ENCODE measurements around the gene NOTO.

The NOTO gene

GRCh38 chr2:73212098-73212447 is 9.7 kb downstream of the NOTO start:
- Histone ChIP-seq H3K36me3 (ENCODE audit: insufficient read depth, low read length) (no peaks in the 10 kb centered on the region), H3K9me3 (ENCODE audit: insufficient read depth, low read length, severe bottlenecking) (no peaks in the 10 kb centered on the region), H3K4me3 (ENCODE audit: low read depth in 1 of 2, low read length in 2 of 2) (no peak overlapping the region), H3K9ac (ENCODE audit: low read depth, low read length) (no peak overlapping the region), H3K4me2 (ENCODE audit: insufficient read depth, low read length) (no peak overlapping the region), H4K20me1 (ENCODE audit: insufficient read depth, low read length) (no peaks in the 10 kb centered on the region), H2AFZ (ENCODE audit: low read depth, low read length) (peak overlapping the region; percentile 74; the same call in 1 of the 2 replicates), H3K4me1 (ENCODE audit: insufficient read depth, low read length) (peaks cover 34% of the 10 kb centered on the region), H3K27me3 (ENCODE audit: insufficient read depth, low read length, poor library complexity) (no peaks in the 10 kb centered on the region), H3K79me2 (ENCODE audit: insufficient read depth, low read length) (peaks cover 34% of the 10 kb centered on the region), H3K27ac (ENCODE audit: low read length) (no peak overlapping the region)
- TF ChIP-seq CTCF (IDR thresholded peaks at IDR 0.05; ENCODE audit: borderline replicate concordance, extremely low read depth, low read length, poor library complexity, severe bottlenecking): no peak
- DNase-seq (no peak), ATAC-seq (ENCODE audit: insufficient read depth, low read depth) (no peak)

DNA sequence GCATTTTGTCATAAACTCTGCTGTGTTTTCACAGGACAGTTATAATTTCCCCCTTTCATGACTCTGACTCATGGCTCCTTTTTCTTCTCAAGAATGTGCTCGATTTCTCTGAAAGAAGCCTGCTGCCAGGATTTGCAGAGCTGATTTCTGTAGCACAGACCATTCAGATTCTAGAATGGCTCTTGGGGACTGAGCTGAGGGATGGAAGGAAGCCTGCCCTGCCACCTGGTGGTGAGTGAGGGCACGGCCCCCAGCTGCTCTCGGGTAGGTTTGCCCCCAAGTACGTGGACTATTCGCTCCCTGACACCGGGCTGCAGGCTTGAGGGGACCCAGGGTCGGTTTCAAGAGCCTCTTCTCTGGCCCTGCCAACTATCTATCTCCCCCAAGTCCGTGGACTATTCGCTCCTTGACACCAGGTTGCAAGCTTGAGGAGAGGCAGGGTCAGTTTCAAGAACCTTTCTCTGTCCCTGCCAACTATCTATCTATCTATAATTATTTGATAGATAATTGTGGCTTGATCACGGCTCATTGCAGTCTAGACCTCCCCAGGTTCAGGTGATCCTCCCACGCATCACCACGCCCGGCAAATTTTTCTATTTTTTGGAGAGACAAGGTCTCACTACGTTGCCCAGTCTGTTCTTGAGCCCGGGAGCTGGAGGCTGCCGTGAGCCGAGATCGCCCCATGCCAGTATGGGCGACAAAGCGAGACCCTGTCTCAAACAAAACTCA is 10.2 kb downstream of the NOTO start:
- H3K27ac ChIP-seq (ENCODE audit: low read length): no peak overlapping the region
- no peak for TF ChIP-seq EZH2 (IDR thresholded peaks at IDR 0.05; ENCODE audit: borderline replicate concordance, low read depth, low read length, severe bottlenecking)
- TF ChIP-seq CTCF (IDR thresholded peaks at IDR 0.05; ENCODE audit: borderline replicate concordance, extremely low read depth, low read length, poor library complexity, severe bottlenecking): peak; percentile 94
- H2AFZ ChIP-seq (ENCODE audit: low read depth, low read length): peak overlapping the region; percentile 74
- no peak overlapping the region; the same call in 1 of the 2 replicates for H3K9ac ChIP-seq (ENCODE audit: low read depth, low read length)
- H3K36me3 ChIP-seq (ENCODE audit: insufficient read depth, low read length): no peaks in the 10 kb centered on the region
- DNase-seq: peak; percentile 80
- no peaks in the 10 kb centered on the region for H4K20me1 ChIP-seq (ENCODE audit: insufficient read depth, low read length)
- ATAC-seq (ENCODE audit: insufficient read depth, low read depth): peak; percentile 82
- no peaks in the 10 kb centered on the region for H3K27me3 ChIP-seq (ENCODE audit: insufficient read depth, low read length, poor library complexity)
- peaks cover 34% of the 10 kb centered on the region for H3K4me1 ChIP-seq (ENCODE audit: insufficient read depth, low read length)
- peak overlapping the region in 1 of 2 experiments; percentile 82; a peak in 1 of 4 replicates for H3K4me3 ChIP-seq (ENCODE audit: low read depth in 1 of 2, low read length in 2 of 2)
- no peaks in the 10 kb centered on the region for H3K9me3 ChIP-seq (ENCODE audit: insufficient read depth, low read length, severe bottlenecking)
- H3K79me2 ChIP-seq (ENCODE audit: insufficient read depth, low read length): peaks cover 40% of the 10 kb centered on the region
- H3K4me2 ChIP-seq (ENCODE audit: insufficient read depth, low read length): peak overlapping the region; percentile 87

- H3K27ac ChIP-seq (ENCODE audit: low read length): peak within 1 kb of the TSS; percentile 91
- no peaks in the 10 kb centered on the region for H3K9me3 ChIP-seq (ENCODE audit: insufficient read depth, low read length, severe bottlenecking)
- peaks cover 13% of the 10 kb centered on the region for H3K36me3 ChIP-seq (ENCODE audit: insufficient read depth, low read length)
- peak within 1 kb of the TSS; percentile 87 for H3K4me2 ChIP-seq (ENCODE audit: insufficient read depth, low read length)
- H2AFZ ChIP-seq (ENCODE audit: low read depth, low read length): peak within 1 kb of the TSS; percentile 91
- no peaks in the 10 kb centered on the region for H3K27me3 ChIP-seq (ENCODE audit: insufficient read depth, low read length, poor library complexity)
- TF ChIP-seq EZH2 (IDR thresholded peaks at IDR 0.05; ENCODE audit: borderline replicate concordance, low read depth, low read length, severe bottlenecking) (no peak), CTCF (IDR thresholded peaks at IDR 0.05; ENCODE audit: borderline replicate concordance, extremely low read depth, low read length, poor library complexity, severe bottlenecking) (no peak)
- peaks cover 12% of the 10 kb centered on the region; the same call in 1 of the 2 replicates for H4K20me1 ChIP-seq (ENCODE audit: insufficient read depth, low read length)
- H3K4me3 ChIP-seq (ENCODE audit: low read depth in 1 of 2, low read length in 2 of 2): peak within 1 kb of the TSS; percentile 64 to 82
- ATAC-seq (ENCODE audit: insufficient read depth, low read depth) (peak; percentile 81), DNase-seq (peak; percentile 94)
- peaks cover 34% of the 10 kb centered on the region for H3K4me1 ChIP-seq (ENCODE audit: insufficient read depth, low read length)
- peak within 1 kb of the TSS; percentile 81 for H3K9ac ChIP-seq (ENCODE audit: low read depth, low read length)
- H3K79me2 ChIP-seq (ENCODE audit: insufficient read depth, low read length): peaks cover 54% of the 10 kb centered on the region
These were observed 12.0 kb downstream of the NOTO start, which contains the start of gene SMYD5 for GRCh38 chr2:73214120-73215035. SMYD5 (plus strand) TSS chr2:73214245; CDS start chr2:73214267, 22 bp downstream.

Measured in DND-41 (cell line).